Stimulated activated CD8-positive, alpha-beta memory T cell treated with anti-CD3 and anti-CD28 coated beads, Interleukin-15, amount 100 ng/mL, for 48 hours (primary cell): ENCODE measurements around the gene KLF12.
A peak's percentile ranks its signal among the peaks of the same experiment; 100 is the strongest.

Experiments used
- DNase-seq, 2 donors: peaks; one replicate each; pipeline ENCODE4 v3.0.0-alpha.2; 2020; ENCODE audit warnings: low read depth in 2 of 2

Gene KLF12

DNA sequence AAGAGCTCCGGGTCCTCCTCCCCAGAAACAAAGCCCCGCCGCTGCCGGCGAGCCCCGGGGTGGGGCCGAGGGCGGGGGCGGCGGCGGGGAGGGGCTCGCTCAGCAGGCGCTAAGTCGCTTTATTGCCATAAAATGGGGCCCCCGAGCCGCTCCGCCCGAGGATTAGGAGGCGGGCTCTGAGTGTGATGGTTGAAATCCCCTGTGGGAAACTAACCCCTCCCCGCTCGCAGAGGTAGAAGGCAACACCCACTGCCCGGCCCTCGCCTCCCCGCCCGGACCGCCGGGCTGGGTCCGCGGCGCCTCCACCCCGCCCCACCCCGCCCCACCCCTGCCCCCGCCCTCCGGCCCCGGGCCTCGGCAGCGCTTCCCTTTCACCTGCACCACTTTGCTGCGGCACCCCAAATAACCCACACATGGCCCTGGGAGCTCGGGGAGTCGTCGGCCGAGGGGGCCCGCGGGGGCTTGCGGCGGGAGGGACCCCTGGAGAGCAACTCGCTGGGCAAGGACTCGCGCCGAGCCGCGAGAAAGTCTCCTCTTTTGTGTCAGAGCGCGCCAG is at the start of gene KLF12:
Gene KLF12, minus strand, starts transcription at position 184 of the 556 bp plus-strand sequence.
- peak; percentile 91 to 93 for DNase-seq

DNA sequence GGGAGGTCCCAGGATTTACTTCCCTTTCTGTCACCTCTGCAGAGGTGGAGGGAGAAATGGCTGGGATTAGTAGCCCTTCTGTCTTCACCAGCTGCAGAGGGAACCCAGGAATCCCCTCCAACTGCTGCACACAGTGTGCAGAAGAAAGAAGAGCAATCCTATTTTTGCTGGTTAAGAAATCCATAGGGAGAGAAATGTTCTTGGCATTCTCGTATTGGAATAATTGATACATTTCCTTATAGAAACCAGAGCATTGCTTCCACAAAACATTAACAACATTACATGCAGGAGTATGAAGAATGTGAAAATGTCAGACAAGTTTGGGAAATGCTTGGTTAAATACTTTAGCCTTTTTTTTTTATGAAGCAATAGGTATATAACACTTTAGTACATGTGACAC is 48.3 kb upstream of the KLF12 start:
- no peak for DNase-seq

DNA sequence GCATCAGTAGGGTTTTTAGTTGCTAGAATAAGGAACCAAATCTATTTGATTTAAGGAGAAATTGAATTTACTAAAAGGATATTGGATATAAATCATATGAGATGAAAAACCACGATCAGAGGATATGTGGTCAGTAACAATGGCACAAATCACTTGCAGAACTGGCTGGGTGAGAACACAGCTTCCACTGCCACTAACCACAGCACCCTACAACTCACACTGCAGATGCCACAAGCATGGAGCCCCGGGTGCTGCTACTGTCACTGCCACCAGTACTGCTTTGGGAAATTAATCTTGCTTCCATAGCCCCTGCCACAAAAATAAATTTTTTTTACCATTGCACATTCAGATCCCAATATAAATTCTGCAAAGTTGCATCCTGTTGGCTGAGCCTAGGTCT is 40.6 kb upstream of the KLF12 start:
- DNase-seq, result no peak

DNA sequence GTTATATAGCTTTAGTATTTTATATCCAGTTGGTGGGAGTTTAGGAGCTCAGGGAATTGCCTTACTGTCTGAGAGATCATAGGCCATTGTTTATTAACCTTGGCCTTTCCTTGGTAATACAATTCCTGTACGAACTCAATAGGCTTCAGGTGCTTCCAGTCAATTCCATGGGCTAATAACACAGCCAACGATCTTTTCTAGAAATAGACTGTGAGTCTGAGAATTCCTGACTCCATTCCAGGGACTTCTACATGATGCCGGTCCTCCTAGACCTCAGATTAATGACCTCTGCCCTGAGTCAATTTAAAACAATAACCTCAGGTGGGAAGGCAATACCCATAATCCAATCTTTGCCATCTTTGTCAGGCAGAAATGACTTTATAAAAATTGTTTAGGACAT is 39.6 kb upstream of the KLF12 start:
- no peak for DNase-seq

DNA sequence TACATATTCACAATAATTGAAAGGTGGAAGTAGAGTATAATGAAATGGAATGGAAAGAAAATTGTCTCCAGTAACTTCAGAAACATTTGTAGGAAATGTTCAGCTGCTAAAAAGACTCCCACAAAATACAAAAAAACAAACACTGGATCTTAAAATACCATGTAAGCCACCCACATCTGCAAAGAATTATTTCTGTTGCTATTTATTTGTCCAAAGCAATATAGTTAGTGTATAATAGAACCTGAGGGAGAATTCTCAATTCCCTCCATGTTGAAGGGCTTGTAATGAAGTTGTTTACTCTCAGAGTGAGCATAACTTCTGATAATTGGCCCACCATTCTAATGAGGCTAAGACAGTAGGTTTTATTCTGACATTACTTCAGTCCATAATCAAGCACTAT is 37.4 kb upstream of the KLF12 start:
- no peak for DNase-seq

DNA sequence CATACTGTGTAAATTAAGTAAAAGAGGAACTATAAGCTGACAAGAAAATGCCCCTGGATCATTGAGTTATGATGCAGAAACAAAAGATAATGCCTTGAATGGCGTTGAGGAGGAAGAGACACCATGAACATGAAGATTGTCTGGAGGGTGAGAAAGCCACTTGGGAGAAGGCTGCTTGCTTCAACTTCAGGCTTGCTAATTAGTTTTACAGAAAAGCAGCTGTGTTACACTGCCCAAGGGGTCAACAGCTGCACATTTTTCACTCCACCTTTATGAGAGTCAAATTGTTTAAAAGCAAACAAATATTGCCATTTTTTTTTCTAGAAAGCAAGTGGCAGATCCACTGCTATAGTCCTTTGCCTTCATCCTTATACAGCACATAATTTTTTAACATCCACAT is 35.5 kb upstream of the KLF12 start:
- no peak for DNase-seq

DNA sequence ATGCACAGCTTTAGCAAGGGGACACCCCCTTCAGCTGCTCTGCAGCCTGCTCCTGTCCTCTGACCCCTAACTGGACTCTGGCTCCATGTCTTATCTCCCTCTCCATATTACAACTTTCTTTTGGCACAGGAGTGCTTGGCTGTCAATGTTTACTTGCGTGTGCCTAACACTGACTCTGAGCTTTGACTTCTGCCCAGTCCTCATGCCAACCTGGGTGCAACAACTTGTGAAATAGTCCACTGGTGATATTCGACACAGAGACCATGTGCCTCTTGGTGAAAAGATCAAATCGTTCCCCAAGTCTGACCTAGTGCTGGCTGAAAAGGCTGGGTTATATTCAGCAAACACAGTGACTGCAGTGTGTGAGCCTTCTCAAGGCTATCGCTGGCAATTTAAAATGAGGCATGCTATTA is 34.1 kb upstream of the KLF12 start:
- no peak for DNase-seq

DNA sequence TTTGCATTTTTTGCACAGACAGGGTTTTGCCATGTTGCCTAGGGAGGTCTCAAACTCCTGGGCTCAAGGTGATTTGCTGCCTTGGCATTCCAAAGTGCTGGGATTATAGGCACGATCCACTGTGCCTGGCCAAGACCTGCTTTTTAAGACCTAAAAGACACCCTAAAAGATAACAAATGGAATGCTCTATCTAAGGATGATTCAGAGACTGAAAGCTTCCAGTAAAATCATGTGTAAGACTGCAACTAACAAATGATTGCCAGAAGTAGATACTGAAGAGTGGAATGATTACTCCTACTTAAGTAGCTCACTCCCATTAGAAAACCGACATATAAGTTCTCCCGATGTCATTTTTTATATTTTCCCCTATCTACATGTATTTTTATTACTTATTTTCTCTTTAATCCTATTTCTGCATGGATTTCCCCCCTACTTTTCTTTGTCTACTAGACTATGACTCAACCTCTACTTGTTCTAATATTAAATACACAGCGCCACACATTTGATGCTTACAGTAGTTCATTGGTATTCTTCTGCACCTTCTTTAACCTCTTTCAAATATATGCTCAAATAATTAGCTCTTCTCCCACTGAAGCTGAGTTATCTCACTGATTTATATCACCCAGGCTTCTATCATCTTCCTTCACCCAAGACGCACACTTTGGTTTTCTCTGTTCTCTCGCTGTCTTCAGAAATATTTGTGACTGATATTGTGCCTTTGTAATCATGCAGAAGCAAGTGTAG is 32.2 kb upstream of the KLF12 start:
- no peak for DNase-seq

DNA sequence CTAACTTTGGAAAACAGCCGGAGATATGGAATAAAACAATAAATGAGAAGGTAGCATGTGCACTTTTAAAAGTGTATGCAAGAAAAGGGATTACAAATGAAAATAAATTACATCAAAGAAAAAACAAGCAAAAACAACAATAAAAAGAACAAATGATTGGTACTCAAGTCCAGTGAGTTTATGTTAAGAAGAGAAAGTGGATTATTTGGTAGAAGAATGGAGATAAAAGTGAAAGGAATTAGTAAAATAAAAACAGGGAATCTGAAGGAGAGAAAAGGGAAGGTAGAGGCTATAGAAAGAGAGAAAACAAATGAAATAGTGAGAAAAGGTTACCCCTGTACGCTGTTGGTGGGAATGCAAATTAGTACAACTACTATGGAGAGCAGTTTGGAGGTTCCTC is 28.6 kb upstream of the KLF12 start:
- no peak for DNase-seq

DNA sequence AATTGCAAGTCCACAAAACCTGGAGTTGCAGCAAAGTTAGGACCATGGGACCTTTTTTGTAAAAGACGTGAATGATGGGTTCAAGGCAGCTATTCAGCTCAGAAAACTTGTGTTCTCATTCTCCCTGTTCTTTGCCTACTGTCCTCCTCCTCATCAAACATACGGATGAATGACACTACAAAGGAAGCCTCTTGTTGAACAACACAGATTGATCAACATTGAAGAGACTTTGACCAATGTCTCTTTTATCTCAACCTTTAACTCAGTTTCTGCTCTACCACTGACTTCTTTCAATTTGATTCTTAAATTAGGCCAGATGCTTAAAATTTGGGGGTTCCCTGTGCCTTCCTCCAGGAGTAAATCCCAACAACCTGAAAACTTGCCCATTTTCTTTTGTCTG is 27.9 kb upstream of the KLF12 start:
- no peak for DNase-seq

DNA sequence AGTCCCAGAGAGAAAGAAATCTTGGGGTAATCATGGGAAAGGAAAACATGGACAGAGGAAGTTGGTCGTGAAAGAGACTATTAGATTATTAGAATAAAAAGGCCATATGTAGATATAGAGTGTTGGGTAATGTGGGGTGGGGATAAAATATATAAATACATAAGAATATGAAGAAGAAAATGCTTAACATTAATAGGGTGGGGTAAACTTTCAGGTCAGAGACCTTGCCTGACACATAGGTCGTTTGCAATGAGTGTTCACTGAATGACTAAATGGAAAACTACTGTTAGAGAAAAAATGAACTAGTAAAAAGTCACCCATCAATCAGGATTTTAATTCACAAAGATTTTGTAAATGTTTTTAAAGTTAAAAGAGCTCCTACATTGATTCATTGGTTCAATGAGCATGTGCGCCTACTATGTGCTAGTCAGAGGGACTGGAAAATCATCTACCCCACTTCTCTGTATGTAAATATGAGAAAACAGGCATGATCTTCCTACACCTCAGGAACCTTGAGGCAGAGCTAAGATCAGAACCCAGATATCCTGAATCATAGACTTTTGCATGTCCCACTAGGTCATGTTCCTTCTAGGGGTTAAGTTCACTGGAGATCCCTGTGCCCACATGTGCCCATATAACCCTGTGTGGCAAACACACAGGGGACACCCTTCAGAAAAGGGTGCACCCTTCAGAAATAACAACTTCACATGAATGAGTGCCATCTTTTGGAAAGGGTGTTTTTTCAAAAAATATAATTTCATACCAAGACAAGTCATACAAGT is 24.6 kb upstream of the KLF12 start:
- DNase-seq, result no peak

DNA sequence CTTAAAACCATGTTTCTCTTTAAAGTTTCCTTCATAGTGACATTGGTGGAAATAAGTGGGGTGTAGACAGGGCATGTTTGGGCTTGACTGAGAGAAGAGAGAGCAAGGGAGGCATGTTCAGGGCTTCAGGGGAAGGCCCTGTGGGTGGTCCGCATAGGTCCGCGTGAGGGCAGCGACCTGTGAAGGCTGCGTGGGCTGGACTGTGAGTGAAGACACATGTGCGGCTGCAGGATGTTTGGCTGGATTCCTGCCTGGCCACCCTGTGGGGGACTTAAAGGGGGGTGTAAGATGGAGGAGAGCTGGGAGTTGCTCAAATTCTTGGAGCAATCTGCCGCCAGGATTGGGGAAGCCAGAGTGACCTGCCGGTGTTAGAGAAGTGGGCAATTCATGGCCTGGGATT is 23.8 kb upstream of the KLF12 start:
- DNase-seq, result no peak

DNA sequence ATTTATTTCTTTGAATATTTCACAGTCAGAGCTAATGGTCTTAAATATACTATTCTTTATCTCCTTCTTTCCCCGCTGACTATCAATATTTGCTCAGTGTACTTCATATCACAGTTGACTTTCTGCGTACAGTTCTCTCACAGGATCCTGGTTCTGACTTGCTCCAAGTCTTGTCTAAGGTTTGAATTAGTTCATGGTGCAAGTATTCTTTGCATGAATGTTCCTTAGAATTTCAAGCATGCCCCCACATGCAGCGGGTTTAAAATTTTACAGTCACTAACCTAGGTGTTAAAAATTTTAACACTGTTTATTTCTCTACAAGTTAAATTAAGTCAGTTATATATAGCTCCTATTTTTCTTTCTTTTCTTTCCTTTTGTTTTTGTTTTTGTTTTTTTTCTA is 20.8 kb upstream of the KLF12 start:
- no peak for DNase-seq

DNA sequence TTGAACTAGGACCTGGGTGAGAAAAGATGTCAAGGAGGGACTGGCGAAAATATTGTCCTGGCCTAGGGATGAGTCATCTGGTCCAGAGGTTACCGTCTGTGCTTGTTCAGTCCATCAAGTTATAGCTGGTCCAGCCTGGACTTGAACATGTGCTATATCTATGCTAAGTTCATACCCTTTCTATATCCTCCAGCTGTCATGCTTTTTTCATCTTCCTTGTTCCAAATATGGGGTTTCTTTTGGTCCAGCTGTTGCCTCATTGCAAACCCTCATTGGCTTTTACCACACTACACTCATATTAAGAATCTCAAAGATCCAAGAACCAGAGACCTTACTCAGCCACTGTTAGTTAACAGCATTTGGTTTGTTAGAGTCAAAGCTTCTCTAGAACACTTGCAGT is 19.1 kb upstream of the KLF12 start:
- no peak for DNase-seq

DNA sequence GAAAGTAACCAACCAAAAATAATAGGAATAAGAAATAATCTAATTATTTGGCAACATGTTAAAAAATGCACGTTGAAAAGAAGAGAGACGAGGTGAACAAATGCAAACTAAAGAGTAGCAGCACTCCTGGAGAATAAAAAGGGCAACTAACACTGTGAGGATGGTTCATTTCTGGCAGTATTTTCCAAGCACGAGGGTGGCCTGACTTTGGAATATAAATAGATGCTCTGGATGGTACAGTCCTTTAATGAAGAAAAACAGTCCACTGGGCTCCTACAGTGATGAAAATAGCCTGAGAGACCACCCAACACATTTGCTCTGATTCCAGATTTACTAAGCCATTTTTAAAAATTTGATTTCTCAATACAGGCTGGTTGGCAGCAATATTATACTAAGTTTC is 17.7 kb upstream of the KLF12 start:
- DNase-seq, result no peak

DNA sequence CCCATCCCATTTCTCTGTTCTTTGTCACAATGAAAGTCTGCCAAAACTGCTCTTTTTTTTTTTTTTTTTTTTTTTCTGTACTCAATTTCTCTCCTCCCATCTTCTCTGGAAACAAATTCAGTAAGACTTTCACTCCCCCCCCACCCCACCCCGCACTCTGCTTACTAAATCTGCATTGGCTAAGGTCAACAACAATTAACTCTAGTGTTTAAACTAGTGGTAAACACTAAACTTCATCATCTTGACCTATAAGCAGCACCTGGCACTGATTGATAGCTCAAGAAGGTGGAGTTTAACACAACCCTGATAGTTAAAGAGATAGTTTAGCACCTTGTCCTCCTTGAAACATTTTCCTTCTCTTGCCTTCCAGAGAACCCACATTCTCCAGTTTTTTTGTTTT is 14.1 kb upstream of the KLF12 start:
- no peak for DNase-seq

DNA sequence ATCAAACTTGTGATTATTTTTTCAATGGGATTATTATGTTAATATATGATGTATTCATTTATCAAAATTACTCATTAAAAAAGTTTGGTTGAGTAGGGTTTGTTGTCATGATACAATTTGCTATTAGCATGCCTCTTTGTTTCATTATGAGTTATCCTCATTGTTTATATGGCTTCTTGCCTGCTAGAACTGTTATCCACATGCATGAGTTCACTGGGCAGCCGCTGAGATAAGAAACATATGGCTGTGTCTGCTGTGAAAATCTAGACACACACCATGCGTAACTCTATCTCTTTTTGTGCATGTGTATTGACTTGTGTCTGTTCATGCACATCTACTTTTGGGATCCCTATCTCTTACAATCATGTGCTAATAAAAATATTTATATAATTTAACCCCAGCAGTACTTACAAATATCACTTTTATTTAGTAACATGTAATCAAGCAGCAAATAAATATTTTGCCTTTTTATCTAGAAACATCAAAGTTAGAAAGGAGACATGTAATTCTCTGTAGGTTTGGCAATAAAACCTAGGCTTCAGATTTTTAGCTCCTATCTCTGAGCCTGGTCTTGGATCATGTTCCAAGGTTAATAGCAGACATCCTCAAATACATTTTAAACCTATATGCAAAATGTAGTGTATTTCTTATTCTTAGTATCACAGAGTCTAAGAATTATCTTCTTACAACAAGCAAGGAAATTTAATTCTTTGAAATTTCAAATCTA is 11.2 kb upstream of the KLF12 start:
- DNase-seq, result no peak

DNA sequence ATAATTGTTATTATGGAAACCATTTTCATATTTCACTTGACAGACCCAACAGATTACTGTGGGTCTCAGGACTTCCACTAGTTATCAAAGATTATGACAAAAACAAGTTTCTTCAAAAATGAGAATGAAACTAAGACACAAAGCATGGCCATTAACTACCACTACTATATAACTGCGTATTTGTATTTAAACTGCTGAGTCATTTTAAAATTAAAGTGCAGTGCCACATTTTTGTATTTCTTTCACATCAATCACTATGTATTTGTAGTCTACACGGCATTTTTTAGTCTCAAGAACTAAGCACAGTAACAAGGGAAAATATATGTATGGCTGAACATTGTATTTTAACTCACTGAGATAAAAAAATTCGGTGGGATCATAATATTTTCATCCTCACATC is 10.1 kb upstream of the KLF12 start:
- DNase-seq, result no peak

DNA sequence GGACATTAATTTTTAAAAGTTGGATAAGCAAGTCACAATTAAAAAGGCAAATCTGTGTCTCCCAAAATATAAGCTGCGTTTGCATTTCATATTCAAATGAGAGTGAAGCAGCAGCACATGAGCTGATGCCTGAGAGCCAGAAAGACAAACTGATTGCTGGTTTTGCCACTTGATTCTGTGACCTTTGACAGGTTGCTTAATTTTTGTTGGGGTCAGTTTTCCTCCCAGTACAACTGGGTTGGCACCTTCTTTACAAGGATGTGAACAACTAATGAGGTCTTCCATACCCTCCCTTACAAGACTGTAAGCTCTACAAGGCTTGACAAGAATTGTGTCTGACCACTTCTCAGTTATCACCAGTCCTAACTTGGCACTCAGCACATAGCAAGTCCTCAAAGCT is 8.1 kb upstream of the KLF12 start:
- DNase-seq, result no peak

DNA sequence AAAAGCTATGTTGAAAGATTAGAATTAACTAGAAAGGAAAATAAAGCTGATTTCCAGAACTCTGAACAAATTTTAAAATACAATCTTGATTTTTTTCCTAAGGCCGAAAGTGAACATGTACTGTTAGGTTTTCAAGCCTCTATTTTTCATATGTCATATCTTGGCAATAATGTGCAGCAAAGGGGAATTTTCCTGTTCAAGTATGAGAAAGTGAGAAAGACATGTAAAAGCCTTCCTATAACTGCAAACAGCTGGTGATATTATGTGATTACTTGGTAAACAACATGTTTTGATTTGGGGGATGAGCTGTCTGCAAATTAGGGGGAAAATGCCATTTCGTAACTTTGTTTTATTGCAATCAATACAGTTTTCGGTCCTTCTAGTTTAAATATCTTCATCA is 4.0 kb upstream of the KLF12 start:
- DNase-seq, result no peak

DNA sequence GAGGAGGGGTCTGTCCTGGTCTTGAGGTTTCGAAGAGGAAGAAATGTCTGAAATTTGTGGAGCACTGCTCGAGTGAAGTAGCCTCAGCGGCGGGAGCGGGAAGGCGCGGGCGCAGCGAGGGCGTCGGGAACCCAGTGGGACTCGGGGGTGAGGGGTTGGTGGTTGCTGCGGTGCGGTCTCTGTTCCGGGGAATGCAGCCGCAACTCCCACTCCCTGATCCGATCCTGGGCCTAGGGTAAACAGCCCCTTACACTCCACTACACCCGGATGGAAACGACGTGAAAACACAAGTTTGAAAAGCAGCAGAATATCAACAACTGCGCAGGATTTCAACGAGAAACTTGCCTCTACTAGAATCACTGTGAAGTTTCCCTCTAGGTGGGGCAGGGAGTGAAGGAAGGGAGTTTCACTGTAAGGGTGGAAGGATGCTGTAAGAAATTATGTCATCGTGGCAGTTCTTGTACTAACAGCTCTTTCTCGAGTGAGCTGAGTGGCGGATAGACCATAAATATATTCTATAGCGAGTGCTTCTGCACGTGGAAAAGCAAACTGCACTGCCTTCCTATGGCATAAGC is 2.0 kb upstream of the KLF12 start:
- DNase-seq, result peak in 1 of 2 donors; percentile 8
